Progenitor cell of endocrine pancreas (in vitro differentiated cells): ENCODE data around the gene SUSD5. TPM values are rescaled to one million over a fixed set of nuclear protein-coding genes. Genes with fewer than 3 reads are reported as not detected.

Experiments
- DNase-seq: peaks from one replicate; pipeline ENCODE4 v3.0.0; 2021; ENCODE audit warnings: low spot score; ENCODE audit not compliant: unreplicated experiment
- H3K27ac Mint-ChIP-seq: 2 replicates; pipeline ENCODE4 v1.8.0; 2021; ENCODE audit warnings: mild to moderate bottlenecking, moderate library complexity, mixed read lengths
- H3K27me3 Mint-ChIP-seq: 2 replicates; pipeline ENCODE4 v1.8.0; 2021; ENCODE audit warnings: mixed read lengths
- H3K36me3 Mint-ChIP-seq: 2 replicates; pipeline ENCODE4 v1.8.0; 2022; ENCODE audit warnings: mixed read lengths; ENCODE audit not compliant: insufficient read depth
- H3K4me1 Mint-ChIP-seq: 2 replicates; pipeline ENCODE4 v1.8.0; 2021; ENCODE audit warnings: low read depth, mixed read lengths
- H3K4me3 Mint-ChIP-seq: 2 replicates; pipeline ENCODE4 v1.8.0; 2021; ENCODE audit warnings: low read depth, mild to moderate bottlenecking, moderate library complexity, mixed read lengths
- H3K9me3 Mint-ChIP-seq: 2 replicates; pipeline ENCODE4 v1.8.0; 2021; ENCODE audit warnings: low read depth, mixed read lengths
- CTCF ChIP-seq: fragments of 200-600 bp; sonication (generic); IDR thresholded peaks from one replicate; pipeline ENCODE4 v1.5.0; 2021; ENCODE audit warnings: antibody characterized with exemption, mild to moderate bottlenecking; ENCODE audit not compliant: unreplicated experiment
- total RNA-seq: library from RNA; stranded (reverse); gene quantifications from 2 replicates; pipeline ENCODE4 v1.2.1, GENCODE V29; 2021

The SUSD5 gene
- total RNA-seq, 1 donor from 2014 or later, result 1.1 TPM

- peaks cover 31% of the 10 kb centered on the region for H3K27me3 Mint-ChIP-seq
- no peak overlapping the region for H3K27ac Mint-ChIP-seq
- H3K4me3 Mint-ChIP-seq, result no peak overlapping the region
- no peak for DNase-seq
- no peaks in the 10 kb centered on the region for H3K36me3 Mint-ChIP-seq
- H3K4me1 Mint-ChIP-seq, result peaks cover 18% of the 10 kb centered on the region
- no peak for TF ChIP-seq CTCF
- peaks cover 3% of the 10 kb centered on the region for H3K9me3 Mint-ChIP-seq
Observed at GRCh38 chr3:33231756-33232465, 13.3 kb upstream of the SUSD5 start.

- DNase-seq, result no peak
- Mint-ChIP-seq H3K4me1 (peaks cover 10% of the 10 kb centered on the region), H3K27me3 (peaks cover 31% of the 10 kb centered on the region), H3K4me3 (no peak overlapping the region), H3K36me3 (no peaks in the 10 kb centered on the region), H3K9me3 (peaks cover 3% of the 10 kb centered on the region), H3K27ac (no peak overlapping the region)
- no peak for TF ChIP-seq CTCF
Observed at GRCh38 chr3:33229947-33230346, 11.3 kb upstream of the SUSD5 start.

- Mint-ChIP-seq H3K36me3 (no peaks in the 10 kb centered on the region), H3K4me3 (no peak overlapping the region), H3K27ac (peak overlapping the region; percentile 27), H3K4me1 (peaks cover 10% of the 10 kb centered on the region), H3K27me3 (peaks cover 36% of the 10 kb centered on the region), H3K9me3 (peaks cover 3% of the 10 kb centered on the region)
- DNase-seq, result no peak
- no peak for TF ChIP-seq CTCF
Observed at GRCh38 chr3:33229066-33229465, 10.5 kb upstream of the SUSD5 start.

- no peak overlapping the region for H3K4me3 Mint-ChIP-seq
- H3K36me3 Mint-ChIP-seq, result no peaks in the 10 kb centered on the region
- peaks cover 70% of the 10 kb centered on the region for H3K27me3 Mint-ChIP-seq
- peaks cover 3% of the 10 kb centered on the region for H3K4me1 Mint-ChIP-seq
- H3K9me3 Mint-ChIP-seq, result no peaks in the 10 kb centered on the region
- H3K27ac Mint-ChIP-seq, result no peak overlapping the region
- DNase-seq, result no peak
- no peak for TF ChIP-seq CTCF
Observed at GRCh38 chr3:33221241-33221640, 2.6 kb upstream of the SUSD5 start.

- no peak for TF ChIP-seq CTCF
- Mint-ChIP-seq H3K9me3 (no peaks in the 10 kb centered on the region), H3K27ac (no peak overlapping the region), H3K36me3 (peaks cover 1% of the 10 kb centered on the region), H3K4me3 (peak overlapping the region; percentile 67), H3K27me3 (peaks cover 84% of the 10 kb centered on the region), H3K4me1 (peaks cover 3% of the 10 kb centered on the region)
- DNase-seq, result no peak
Observed at GRCh38 chr3:33219175-33219487, 521 bp upstream of the SUSD5 start.
